ENCODE data around the gene DMD. TPM values are rescaled to one million over a fixed set of nuclear protein-coding genes. Genes with fewer than 3 reads are reported as not detected.

The DMD gene
- polyA plus RNA-seq, 2 of the 4 experiments (the other 2 are of a cell fraction), result 0.03 TPM; not detected in 1

DNA sequence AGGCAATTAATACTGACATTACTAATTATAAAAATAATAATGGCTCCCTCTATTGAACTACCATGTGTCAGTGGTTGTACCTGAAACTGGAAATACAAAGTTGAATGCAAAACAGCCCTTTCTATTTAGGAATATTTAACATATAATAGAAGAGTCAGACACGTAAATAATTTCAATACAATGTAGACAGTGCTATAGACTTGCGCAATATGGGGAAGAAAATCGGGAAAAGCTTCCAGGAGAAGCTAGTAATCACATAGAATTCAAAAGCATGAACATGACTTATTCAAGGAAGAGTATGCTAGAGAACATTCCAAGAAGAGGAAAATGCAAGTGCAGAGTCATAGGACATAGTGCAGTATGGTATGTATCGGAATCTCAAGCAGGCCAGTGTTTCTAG is 1730.7 kb downstream of the DMD start:
- Histone ChIP-seq H3K4me3 (no peak overlapping the region), H3K4me1 (no peaks in the 10 kb centered on the region), H3K27ac (no peak overlapping the region), H3K4me2 (no peak overlapping the region), H3K9me3 (no peaks in the 10 kb centered on the region)
- TF ChIP-seq CBX2 (IDR thresholded peaks at IDR 0.05; ENCODE audit: borderline replicate concordance, low read depth) (no peak), KDM5A (IDR thresholded peaks at IDR 0.05) (no peak), POLR2AphosphoS2 (conservative IDR thresholded peaks at IDR 0.05; ENCODE audit: low read length) (no peak), ATOH8 (CRISPR knock-in tag; IDR thresholded peaks at IDR 0.05; ENCODE audit: low read depth) (no peak), EHF (CRISPR knock-in tag; IDR thresholded peaks at IDR 0.05) (no peak), MAFK (IDR thresholded peaks at IDR 0.05; ENCODE audit: partially characterized antibody) (no peak), GATA3 (IDR thresholded peaks at IDR 0.05; ENCODE audit: borderline replicate concordance) (no peak), SREBF2 (IDR thresholded peaks at IDR 0.05) (no peak), CHD2 (IDR thresholded peaks at IDR 0.05; ENCODE audit: low read length, partially characterized antibody) (no peak), HDAC2 (IDR thresholded peaks at IDR 0.05) (no peak), RAD21 (conservative IDR thresholded peaks at IDR 0.05 in 1 of 2, IDR thresholded peaks at IDR 0.05 in 1 of 2) (no peak), NR3C1 (IDR thresholded peaks at IDR 0.05) (no peak), NPAS2 (CRISPR knock-in tag; IDR thresholded peaks at IDR 0.05; ENCODE audit: borderline replicate concordance) (no peak), ZC3H11A (IDR thresholded peaks at IDR 0.05) (no peak)
- TF ChIP-seq, protein P1, sequence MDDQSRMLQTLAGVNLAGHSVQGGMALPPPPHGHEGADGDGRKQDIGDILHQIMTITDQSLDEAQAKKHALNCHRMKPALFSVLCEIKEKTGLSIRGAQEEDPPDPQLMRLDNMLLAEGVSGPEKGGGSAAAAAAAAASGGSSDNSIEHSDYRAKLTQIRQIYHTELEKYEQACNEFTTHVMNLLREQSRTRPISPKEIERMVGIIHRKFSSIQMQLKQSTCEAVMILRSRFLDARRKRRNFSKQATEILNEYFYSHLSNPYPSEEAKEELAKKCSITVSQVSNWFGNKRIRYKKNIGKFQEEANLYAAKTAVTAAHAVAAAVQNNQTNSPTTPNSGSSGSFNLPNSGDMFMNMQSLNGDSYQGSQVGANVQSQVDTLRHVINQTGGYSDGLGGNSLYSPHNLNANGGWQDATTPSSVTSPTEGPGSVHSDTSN (IDR thresholded peaks at IDR 0.05), result no peak
- TF ChIP-seq, protein P2, sequence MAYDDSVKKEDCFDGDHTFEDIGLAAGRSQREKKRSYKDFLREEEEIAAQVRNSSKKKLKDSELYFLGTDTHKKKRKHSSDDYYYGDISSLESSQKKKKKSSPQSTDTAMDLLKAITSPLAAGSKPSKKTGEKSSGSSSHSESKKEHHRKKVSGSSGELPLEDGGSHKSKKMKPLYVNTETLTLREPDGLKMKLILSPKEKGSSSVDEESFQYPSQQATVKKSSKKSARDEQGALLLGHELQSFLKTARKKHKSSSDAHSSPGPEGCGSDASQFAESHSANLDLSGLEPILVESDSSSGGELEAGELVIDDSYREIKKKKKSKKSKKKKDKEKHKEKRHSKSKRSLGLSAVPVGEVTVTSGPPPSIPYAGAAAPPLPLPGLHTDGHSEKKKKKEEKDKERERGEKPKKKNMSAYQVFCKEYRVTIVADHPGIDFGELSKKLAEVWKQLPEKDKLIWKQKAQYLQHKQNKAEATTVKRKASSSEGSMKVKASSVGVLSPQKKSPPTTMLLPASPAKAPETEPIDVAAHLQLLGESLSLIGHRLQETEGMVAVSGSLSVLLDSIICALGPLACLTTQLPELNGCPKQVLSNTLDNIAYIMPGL (CRISPR knock-in tag; IDR thresholded peaks at IDR 0.05; ENCODE audit: borderline replicate concordance), result no peak
- TF ChIP-seq, protein P3, sequence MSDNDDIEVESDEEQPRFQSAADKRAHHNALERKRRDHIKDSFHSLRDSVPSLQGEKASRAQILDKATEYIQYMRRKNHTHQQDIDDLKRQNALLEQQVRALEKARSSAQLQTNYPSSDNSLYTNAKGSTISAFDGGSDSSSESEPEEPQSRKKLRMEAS (IDR thresholded peaks at IDR 0.05), result no peak
- TF ChIP-seq, protein P4, sequence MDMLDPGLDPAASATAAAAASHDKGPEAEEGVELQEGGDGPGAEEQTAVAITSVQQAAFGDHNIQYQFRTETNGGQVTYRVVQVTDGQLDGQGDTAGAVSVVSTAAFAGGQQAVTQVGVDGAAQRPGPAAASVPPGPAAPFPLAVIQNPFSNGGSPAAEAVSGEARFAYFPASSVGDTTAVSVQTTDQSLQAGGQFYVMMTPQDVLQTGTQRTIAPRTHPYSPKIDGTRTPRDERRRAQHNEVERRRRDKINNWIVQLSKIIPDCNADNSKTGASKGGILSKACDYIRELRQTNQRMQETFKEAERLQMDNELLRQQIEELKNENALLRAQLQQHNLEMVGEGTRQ (IDR thresholded peaks at IDR 0.05), result no peak
- TF ChIP-seq, protein P5, sequence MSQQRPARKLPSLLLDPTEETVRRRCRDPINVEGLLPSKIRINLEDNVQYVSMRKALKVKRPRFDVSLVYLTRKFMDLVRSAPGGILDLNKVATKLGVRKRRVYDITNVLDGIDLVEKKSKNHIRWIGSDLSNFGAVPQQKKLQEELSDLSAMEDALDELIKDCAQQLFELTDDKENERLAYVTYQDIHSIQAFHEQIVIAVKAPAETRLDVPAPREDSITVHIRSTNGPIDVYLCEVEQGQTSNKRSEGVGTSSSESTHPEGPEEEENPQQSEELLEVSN (IDR thresholded peaks at IDR 0.05; ENCODE audit: borderline replicate concordance, low read depth), result no peak
- TF ChIP-seq, protein P6, sequence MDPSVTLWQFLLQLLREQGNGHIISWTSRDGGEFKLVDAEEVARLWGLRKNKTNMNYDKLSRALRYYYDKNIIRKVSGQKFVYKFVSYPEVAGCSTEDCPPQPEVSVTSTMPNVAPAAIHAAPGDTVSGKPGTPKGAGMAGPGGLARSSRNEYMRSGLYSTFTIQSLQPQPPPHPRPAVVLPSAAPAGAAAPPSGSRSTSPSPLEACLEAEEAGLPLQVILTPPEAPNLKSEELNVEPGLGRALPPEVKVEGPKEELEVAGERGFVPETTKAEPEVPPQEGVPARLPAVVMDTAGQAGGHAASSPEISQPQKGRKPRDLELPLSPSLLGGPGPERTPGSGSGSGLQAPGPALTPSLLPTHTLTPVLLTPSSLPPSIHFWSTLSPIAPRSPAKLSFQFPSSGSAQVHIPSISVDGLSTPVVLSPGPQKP (IDR thresholded peaks at IDR 0.05; ENCODE audit: low read depth, low read length), result no peak
- ATAC-seq (no peak), DNase-seq (ENCODE audit: low read depth in 1 of 2, low spot score in 1 of 2) (no peak), FAIRE-seq (no peak)
- ChIA-PET POLR2A (no interaction called here), CTCF (no interaction called here)
- 2% methylated on average over 4 of the region's 4 CpGs for WGBS (ENCODE audit: missing lambda C conversion rate)

DNA sequence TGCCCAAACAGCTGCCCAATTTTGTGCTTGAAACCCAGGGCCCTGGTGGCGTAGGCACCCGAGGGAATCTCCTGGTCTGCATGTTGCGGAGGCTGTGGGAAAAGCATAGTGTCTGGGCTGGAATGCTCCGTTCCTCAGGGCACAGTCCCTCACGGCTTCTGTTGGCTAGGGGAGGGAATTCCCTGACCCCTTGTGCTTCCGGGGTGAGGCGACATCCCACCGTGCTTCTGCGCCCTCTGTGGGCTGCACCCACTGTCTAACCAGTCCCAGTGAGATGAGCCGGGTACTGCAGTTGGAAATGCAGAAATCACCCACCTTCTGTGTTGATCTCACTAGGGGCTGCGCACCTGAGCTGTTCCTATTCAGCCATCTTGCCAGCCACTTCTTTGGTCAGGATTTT is 1740.1 kb downstream of the DMD start:
- Histone ChIP-seq H3K4me2 (no peak overlapping the region), H3K9me3 (no peaks in the 10 kb centered on the region), H3K4me3 (no peak overlapping the region), H3K4me1 (no peaks in the 10 kb centered on the region), H3K27ac (no peak overlapping the region)
- DNase-seq (ENCODE audit: low read depth in 1 of 2, low spot score in 1 of 2) (no peak), ATAC-seq (no peak), FAIRE-seq (no peak)
- CTCF ChIA-PET, result no interaction called here
- POLR2A ChIA-PET, result no interaction called here
- WGBS (ENCODE audit: missing lambda C conversion rate), result 20% methylated on average over 6 of the region's 11 CpGs
- TF ChIP-seq HOXB5 (CRISPR knock-in tag; IDR thresholded peaks at IDR 0.05) (no peak), RCOR1 (IDR thresholded peaks at IDR 0.05; ENCODE audit: low read depth, low read length) (no peak), HDAC2 (IDR thresholded peaks at IDR 0.05) (no peak), TP53 (CRISPR knock-in tag; IDR thresholded peaks at IDR 0.05) (no peak), MYC (IDR thresholded peaks at IDR 0.05; ENCODE audit: borderline replicate concordance, low read length) (no peak), JUNB (IDR thresholded peaks at IDR 0.05) (no peak), KDM5A (IDR thresholded peaks at IDR 0.05) (no peak), EHF (CRISPR knock-in tag; IDR thresholded peaks at IDR 0.05) (no peak), KDM1A (IDR thresholded peaks at IDR 0.05; ENCODE audit: low read depth) (no peak), GATA3 (IDR thresholded peaks at IDR 0.05; ENCODE audit: borderline replicate concordance) (no peak), MAFK (IDR thresholded peaks at IDR 0.05; ENCODE audit: partially characterized antibody) (no peak), SREBF2 (IDR thresholded peaks at IDR 0.05) (no peak), POLR2A (IDR thresholded peaks at IDR 0.05; ENCODE audit: low read length) (no peak), EP300 (IDR thresholded peaks at IDR 0.05) (no peak), CEBPB (IDR thresholded peaks at IDR 0.05) (no peak), FOSB (CRISPR knock-in tag; IDR thresholded peaks at IDR 0.05) (no peak)
- TF ChIP-seq, protein P3 (IDR thresholded peaks at IDR 0.05), result no peak
- TF ChIP-seq, protein P5 (IDR thresholded peaks at IDR 0.05; ENCODE audit: borderline replicate concordance, low read depth), result no peak
- TF ChIP-seq, protein P1 (IDR thresholded peaks at IDR 0.05), result no peak

Measured in A549 (cell line).